HG02885 (cell line): ENCODE measurements around the gene LIMK1.
"Not testable (repeated sequence)": the region's sequence is repeated elsewhere in the genome, so short reads cannot be mapped to it uniquely, and the experiment has no call there.

Experiments used
- ATAC-seq: cut with Tn5 transposase; IDR thresholded peaks from one replicate; pipeline ENCODE4 v1.9.1; 2021; ENCODE audit warnings: mild to moderate bottlenecking; ENCODE audit not compliant: unreplicated experiment, poor library complexity

LIMK1 gene

GRCh38 chr7:74083117-74083876, at the start of gene LIMK1:
LIMK1 (plus strand) TSS chr7:74083804; CDS start chr7:74083991, 187 bp downstream.
- peak; percentile 77 for ATAC-seq

DNA sequence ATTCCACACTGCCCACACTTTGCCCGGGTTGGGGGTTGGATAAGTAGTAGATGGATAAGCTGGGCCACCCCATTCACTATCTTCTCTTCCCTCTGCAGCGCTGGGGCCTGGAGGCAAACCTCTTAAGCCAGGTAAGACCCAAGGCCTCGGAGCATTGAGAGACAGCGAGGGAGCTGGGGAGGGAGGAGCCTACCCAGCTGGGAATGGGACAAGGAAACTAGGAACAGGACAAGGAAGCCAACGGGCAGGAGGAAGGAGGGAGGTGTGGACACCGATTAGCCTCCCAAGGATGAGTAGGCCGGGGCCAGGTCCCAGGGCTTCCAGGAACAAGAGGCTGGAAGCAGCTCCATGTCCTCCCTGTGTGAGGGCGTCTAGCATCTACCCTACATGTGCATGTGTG, 46.0 kb upstream of the LIMK1 start:
- ATAC-seq = no peak

- ATAC-seq = no peak
Measured at GRCh38 chr7:74038194-74038961, 45.2 kb upstream of the LIMK1 start.

- ATAC-seq = no peak
Measured at GRCh38 chr7:74039337-74039736, 44.3 kb upstream of the LIMK1 start.

DNA sequence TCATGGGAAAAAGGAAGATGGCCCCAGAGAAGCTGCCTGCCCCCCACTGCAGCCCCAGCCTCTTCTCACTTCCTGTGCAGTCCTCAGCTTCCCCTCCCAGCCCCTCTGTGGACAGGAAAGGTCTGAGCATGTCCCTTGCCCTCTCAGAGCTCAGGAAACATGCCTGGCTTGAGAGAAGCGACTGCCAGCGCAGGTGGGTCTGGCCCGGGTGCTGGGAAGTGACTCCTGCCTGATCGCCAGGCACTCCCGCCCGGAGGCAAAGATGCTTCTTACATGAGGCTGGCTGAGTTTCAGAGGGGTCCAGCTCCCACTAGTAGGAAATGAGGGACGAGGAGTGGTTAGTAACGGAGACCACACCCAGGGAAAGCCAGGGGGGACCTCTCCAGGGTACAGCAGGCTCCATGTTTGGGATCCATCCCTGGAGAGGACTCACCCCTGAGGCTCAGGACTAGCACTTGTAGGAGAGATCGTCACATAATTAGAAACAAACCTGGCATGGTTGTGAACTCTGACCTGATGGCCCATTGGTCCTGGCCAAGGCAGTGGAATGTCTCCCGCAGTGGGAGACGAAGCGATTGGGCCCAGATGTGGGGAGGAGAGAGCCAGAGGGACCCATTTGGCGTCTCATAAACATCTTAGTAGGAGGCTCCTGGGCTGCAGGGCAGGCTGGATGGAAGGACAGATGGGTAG, 43.4 kb upstream of the LIMK1 start:
- ATAC-seq = no peak

- ATAC-seq = no peak
Measured at GRCh38 chr7:74040791-74041520, 42.6 kb upstream of the LIMK1 start.

DNA sequence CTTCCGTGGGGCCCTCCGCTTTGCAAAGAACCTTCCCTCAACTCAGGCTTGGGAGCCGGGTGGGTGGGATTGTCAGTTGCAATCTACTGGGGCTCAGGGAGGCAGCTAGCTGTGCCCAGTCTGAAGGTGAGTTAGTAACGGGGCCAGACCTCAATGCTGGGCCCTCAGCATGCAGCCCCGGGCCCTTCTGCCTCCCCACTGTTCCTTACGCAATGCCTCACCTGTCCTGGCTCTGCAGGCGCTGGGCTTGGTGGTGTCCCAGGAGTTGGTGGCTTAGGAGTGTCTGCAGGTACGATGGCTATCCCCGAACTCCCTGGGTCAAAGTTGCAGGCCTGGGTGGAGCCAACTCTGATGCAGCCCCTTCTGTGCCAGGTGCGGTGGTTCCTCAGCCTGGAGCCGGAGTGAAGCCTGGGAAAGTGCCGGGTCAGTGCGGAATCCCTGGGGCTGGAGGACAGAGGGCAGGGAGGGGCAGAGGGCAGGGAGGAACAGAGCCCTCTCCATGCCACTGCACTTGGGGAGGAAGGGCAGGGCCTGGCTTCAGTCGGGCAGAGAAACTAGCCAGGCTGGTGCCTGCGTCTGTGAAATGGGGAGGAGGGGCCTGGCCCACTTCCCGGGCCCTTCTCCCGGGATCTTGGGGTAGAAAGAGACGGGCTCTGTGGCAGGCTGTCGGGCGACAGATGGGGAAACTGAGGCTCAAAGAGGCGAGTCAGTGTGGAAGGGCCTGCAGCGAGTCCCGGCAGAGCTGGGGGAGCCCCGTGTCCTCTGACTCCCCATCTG, 40.7 kb upstream of the LIMK1 start:
- no peak for ATAC-seq

DNA sequence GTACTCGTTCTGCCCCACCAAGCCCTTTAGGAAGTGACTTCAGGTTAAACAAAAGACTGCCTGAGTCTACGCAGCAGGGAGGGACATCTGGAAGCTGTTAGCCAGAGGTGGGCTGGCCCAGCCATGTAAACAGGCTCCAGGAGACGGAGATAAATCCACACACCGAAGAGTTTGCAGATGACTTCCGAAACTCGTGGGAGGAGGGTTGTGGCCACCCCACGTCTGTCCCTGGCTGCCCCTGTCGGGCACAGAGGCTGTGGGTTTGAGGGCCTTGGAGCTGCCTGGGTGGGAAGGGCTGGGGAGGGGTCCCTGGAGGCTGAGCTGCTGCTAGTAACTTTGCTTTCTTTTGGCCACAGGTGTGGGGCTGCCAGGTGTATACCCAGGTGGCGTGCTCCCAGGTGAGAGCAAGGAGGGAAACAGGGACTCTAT, 40.1 kb upstream of the LIMK1 start:
- ATAC-seq = no peak

DNA sequence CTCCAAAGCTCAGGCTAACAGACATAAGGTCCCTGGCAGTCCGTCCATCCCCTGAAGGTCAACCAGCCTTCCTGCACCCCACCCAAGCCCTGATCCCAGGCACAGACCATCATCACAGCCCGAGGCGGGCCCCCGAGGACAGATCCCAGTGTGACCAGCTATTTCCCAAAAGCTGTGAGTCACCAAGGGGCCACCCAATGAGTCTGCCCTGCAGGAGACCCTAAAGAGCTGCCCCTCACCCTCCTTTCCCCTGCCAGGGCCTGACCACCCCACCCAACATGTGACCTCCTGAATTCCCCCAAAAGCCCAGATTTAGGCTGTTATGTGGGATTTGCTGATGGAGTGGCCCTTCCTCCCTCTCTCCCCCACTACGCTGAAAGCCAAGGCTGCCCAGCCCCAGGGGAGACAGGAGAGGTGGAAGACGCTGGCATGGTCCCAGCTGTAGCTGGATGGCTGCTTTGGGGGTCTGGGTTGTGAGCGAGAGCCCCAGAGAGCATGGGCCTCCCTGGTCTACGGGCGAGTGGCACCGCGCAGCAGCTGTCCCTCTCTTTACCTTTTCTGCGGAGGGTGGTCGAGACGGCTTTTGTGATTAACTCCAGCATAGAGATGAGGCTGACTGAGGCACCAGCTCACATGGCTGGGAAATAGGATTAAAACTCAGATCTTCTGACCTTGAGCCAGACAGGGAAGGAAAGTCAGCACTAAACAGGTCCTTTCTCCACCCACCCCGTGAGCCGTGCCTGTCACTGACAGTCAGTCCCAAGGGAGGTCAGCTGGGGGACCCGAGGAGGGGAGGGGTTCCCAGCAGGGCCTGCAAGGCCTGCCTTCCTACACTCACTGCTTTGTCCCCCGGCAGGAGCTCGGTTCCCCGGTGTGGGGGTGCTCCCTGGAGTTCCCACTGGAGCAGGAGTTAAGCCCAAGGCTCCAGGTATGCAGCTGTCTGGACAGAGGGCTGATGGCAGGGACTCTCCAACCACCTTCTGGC, 38.9 kb upstream of the LIMK1 start:
- ATAC-seq = no peak

- not testable (repeated sequence) for ATAC-seq
Measured at GRCh38 chr7:74046581-74046980, 37.0 kb upstream of the LIMK1 start.

DNA sequence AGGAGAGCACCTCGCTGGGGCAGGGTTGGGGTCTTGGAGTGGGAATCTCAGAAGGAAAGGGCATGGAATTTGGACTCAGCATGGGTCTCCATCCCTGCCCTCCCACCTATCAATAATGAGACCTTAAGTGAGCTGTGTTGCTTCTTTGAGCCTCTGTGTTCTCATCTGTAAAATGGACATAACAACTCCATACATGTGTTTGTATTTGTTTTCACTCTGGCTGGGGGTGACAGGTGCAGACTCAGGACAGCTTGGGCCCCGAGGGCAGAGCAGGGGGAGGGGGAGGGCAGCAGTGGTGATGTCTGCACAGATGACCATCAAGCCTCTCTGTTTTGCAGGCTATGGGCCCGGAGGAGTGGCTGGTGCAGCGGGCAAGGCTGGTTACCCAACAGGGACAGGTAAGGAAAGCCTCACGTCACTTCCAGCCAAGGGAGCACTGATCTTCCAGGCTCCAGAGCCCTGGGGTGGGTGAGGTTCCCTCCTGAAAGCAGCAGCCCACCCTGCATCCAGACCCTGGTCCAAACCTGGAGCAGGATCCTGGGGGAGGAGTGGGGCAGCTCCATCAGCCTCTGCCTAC, 35.7 kb upstream of the LIMK1 start:
- no peak for ATAC-seq

DNA sequence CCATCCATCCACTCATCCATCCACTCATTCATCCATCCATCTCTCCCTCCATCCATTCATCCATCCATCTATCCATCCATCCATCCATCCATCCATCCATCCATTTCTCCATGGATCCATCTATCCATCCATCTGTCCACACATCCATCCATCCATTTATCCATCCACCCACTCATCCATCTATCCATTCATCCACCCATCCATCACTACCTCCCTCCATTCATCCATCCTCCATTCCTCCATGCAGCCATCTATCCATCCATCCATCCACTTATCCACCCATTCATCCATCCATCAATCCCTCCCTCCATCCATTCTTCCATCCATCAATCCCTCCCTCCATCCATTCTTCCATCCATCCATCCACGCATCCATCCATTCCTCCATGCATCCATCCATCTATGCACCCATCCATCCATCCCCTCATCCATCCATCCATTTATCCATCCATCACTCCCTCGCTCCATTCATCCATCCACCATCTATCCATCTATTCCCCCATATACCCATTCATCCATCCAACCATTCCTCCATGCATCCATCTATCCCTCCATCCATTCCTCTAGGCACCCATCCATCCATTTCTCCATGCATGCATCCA, 34.5 kb upstream of the LIMK1 start:
- ATAC-seq = no peak

GRCh38 chr7:74049997-74050798, 33.4 kb upstream of the LIMK1 start:
- ATAC-seq = no peak

- ATAC-seq = no peak
Measured at GRCh38 chr7:74051193-74051592, 32.4 kb upstream of the LIMK1 start.

DNA sequence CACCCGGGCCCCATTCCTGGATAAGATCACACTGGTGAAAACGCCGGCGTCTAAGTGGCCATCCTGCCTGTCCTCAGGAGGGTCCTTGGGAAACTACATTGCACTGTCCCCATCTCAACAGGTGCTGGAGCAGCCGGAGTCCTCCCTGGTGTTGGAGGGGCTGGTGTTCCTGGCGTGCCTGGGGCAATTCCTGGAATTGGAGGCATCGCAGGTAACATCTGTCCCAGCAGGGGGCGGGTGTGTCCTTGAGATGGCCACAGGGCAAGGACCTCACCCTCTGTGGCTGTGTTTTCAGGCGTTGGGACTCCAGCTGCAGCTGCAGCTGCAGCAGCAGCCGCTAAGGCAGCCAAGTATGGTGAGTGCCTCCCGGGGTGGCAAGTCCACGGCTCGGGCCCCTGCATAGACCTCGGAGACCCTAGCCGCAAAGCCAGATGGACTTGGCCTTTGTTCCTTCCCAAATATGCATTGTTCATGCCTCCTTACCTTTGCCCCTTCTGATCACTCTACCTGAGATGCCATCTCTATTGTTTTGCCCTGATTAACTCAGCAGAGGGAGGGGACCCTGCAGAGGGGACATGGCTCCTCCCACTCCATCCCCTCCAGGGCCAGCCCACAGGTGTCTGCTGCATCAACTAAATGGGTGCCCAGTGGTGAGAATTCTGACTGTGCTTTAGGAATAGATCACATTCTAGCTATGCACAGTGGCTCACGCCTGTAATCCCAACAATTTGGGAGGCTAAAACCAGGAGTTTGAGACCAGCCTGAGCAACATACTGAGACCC, 31.8 kb upstream of the LIMK1 start:
- ATAC-seq = no peak

DNA sequence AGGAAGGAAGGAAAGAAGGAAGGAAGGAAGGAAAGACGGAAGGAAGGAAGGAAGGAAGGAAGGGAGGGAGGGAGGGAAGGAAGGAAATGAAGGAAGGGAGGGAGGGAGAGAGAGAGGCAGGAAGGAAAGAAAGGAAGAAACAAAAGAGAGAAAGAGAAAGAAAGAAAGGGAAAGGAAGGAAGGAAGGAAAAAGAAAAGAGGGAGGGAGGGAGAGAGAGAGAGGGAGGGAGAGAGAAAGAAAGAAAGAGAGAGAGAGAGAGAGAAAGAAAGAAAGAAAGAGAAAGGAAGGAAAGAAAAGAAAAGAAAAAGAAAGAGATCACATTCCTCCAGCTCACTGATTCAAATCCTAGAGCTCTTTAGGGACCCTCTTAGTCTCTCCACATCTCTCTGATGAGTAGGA, 31.0 kb upstream of the LIMK1 start:
- ATAC-seq = no peak
